Chondrocyte (in vitro differentiated cells): Measurements from ENCODE around the gene HAGH. TPM values are rescaled to one million over a fixed set of nuclear protein-coding genes. Genes with fewer than 3 reads are reported as not detected.
A peak's percentile ranks its signal among the peaks of the same experiment; 100 is the strongest.

Experiments
- DNase-seq: peaks from one replicate; pipeline ENCODE4 v3.0.0; 2021; ENCODE audit warnings: mixed read lengths, low spot score
- H3K27ac Mint-ChIP-seq: one replicate; pipeline ENCODE4 v1.8.0; 2021; ENCODE audit warnings: mild to moderate bottlenecking, moderate library complexity, mixed read lengths; ENCODE audit not compliant: unreplicated experiment
- H3K27me3 Mint-ChIP-seq: 2 replicates; pipeline ENCODE4 v1.8.0; 2021; ENCODE audit warnings: low read depth, mixed read lengths
- H3K36me3 Mint-ChIP-seq: 2 replicates; pipeline ENCODE4 v1.8.0; 2021; ENCODE audit warnings: low read depth, mixed read lengths
- H3K4me1 Mint-ChIP-seq: 2 replicates; pipeline ENCODE4 v1.8.0; 2021; ENCODE audit warnings: low read depth, mild to moderate bottlenecking, mixed read lengths
- H3K4me3 Mint-ChIP-seq: one replicate; pipeline ENCODE4 v1.8.0; 2021; ENCODE audit warnings: mild to moderate bottlenecking, moderate library complexity, mixed read lengths; ENCODE audit not compliant: unreplicated experiment
- H3K9me3 Mint-ChIP-seq: 2 replicates; pipeline ENCODE4 v1.8.0; 2021; ENCODE audit warnings: low read depth, mixed read lengths
- CTCF ChIP-seq: fragments of 200-600 bp; sonication (generic); IDR thresholded peaks from 2 replicates; pipeline ENCODE4 v1.5.0; 2021; ENCODE audit warnings: antibody characterized with exemption, mild to moderate bottlenecking, moderate library complexity
- total RNA-seq: library from RNA; stranded (reverse); gene quantifications from 3 replicates; pipeline ENCODE4 v1.2.1, GENCODE V29; 2021

HAGH gene
- total RNA-seq, 1 donor from 2014 or later: 55.1 TPM

GRCh38 chr16:1791943-1792812, 34.4 kb downstream of the HAGH start:
- DNase-seq: peak; percentile 93
- H3K4me3 Mint-ChIP-seq: no peak overlapping the region
- no peak for TF ChIP-seq CTCF
- H3K27ac Mint-ChIP-seq: no peak overlapping the region
- H3K27me3 Mint-ChIP-seq: no peaks in the 10 kb centered on the region
- H3K9me3 Mint-ChIP-seq: peaks cover 2% of the 10 kb centered on the region
- peaks cover 2% of the 10 kb centered on the region for H3K36me3 Mint-ChIP-seq
- no peaks in the 10 kb centered on the region for H3K4me1 Mint-ChIP-seq

- TF ChIP-seq CTCF: no peak
- no peaks in the 10 kb centered on the region for H3K4me1 Mint-ChIP-seq
- H3K36me3 Mint-ChIP-seq: peaks cover 2% of the 10 kb centered on the region
- H3K27me3 Mint-ChIP-seq: no peaks in the 10 kb centered on the region
- H3K9me3 Mint-ChIP-seq: no peaks in the 10 kb centered on the region
- H3K4me3 Mint-ChIP-seq: no peak overlapping the region
- DNase-seq: no peak
- no peak overlapping the region for H3K27ac Mint-ChIP-seq
These were observed 35.2 kb downstream of the HAGH start for GRCh38 chr16:1791256-1791942.

- H3K27me3 Mint-ChIP-seq: no peaks in the 10 kb centered on the region
- H3K27ac Mint-ChIP-seq: no peak overlapping the region
- H3K4me3 Mint-ChIP-seq: no peak overlapping the region
- DNase-seq: no peak
- H3K9me3 Mint-ChIP-seq: no peaks in the 10 kb centered on the region
- TF ChIP-seq CTCF: no peak
- H3K36me3 Mint-ChIP-seq: peaks cover 2% of the 10 kb centered on the region
- H3K4me1 Mint-ChIP-seq: no peaks in the 10 kb centered on the region
These were observed 35.9 kb downstream of the HAGH start for GRCh38 chr16:1790611-1791255.

- H3K9me3 Mint-ChIP-seq: no peaks in the 10 kb centered on the region
- H3K27me3 Mint-ChIP-seq: no peaks in the 10 kb centered on the region
- H3K36me3 Mint-ChIP-seq: peaks cover 2% of the 10 kb centered on the region
- H3K27ac Mint-ChIP-seq: no peak overlapping the region
- no peak for DNase-seq
- H3K4me1 Mint-ChIP-seq: no peaks in the 10 kb centered on the region
- TF ChIP-seq CTCF: no peak
- no peak overlapping the region for H3K4me3 Mint-ChIP-seq
These were observed 36.4 kb downstream of the HAGH start for GRCh38 chr16:1790261-1790610.

GRCh38 chr16:1789643-1790045, 37.0 kb downstream of the HAGH start:
- DNase-seq: no peak
- no peak overlapping the region for H3K4me3 Mint-ChIP-seq
- H3K4me1 Mint-ChIP-seq: peaks cover 3% of the 10 kb centered on the region
- H3K27ac Mint-ChIP-seq: no peak overlapping the region
- H3K9me3 Mint-ChIP-seq: no peaks in the 10 kb centered on the region
- no peaks in the 10 kb centered on the region for H3K27me3 Mint-ChIP-seq
- peaks cover 2% of the 10 kb centered on the region for H3K36me3 Mint-ChIP-seq
- TF ChIP-seq CTCF: no peak
